Upper lobe of left lung (tissue), 6 donors: ENCODE measurements around the gene CD79B. TPM values are rescaled to one million over a fixed set of nuclear protein-coding genes. Genes with fewer than 3 reads are reported as not detected.

Experiments
- ATAC-seq, 2 donors: fragments of 200-7000 bp; cut with Tn5 transposase; one replicate each; pipeline ENCODE4 v1.9.1; 2022; ENCODE audit warnings: mild to moderate bottlenecking in 2 of 2, moderate library complexity in 2 of 2; ENCODE audit not compliant: low FRiP score in 2 of 2
- DNase-seq, 2 donors: peaks; one replicate each; pipeline ENCODE4 v3.0.0-alpha.2; 2019 to 2020
- H3K27ac ChIP-seq, 4 donors: fragments of 200-600 bp; sonication (generic); one replicate each; pipeline ENCODE4 v1.5.1; 2016 to 2019
- H3K27me3 ChIP-seq, 4 donors: fragments of 200-600 bp; sonication (generic); one replicate each; pipeline ENCODE4 v1.5.1; 2017 to 2019
- H3K36me3 ChIP-seq, 4 donors: fragments of 200-600 bp; sonication (generic); one replicate each; pipeline ENCODE4 v1.5.1; 2016 to 2019
- H3K4me1 ChIP-seq, 4 donors: fragments of 200-600 bp; sonication (generic); one replicate each; pipeline ENCODE4 v1.5.1; 2018 to 2019
- H3K4me3 ChIP-seq, 4 donors: fragments of 200-600 bp; sonication (generic); one replicate each; pipeline ENCODE4 v1.5.1; 2017 to 2019; ENCODE audit warnings: mild to moderate bottlenecking in 2 of 4, moderate library complexity in 1 of 4
- H3K9me3 ChIP-seq, 4 donors: fragments of 200-600 bp; sonication (generic); one replicate each; pipeline ENCODE4 v1.5.1; 2018 to 2019
- EP300 ChIP-seq, 4 donors: sonication (generic); formaldehyde crosslinking; IDR thresholded peaks; one replicate each; pipeline ENCODE4 v1.5.1; 2017; ENCODE audit warnings: antibody characterized with exemption in 4 of 4, control low read depth in 2 of 4
- POLR2A ChIP-seq, 4 donors: fragments of 450-650 bp; IDR thresholded peaks; one replicate each; pipeline ENCODE4 v1.5.1; 2016 to 2017; ENCODE audit warnings: antibody characterized with exemption in 4 of 4, mild to moderate bottlenecking in 2 of 4
- POLR2AphosphoS5 ChIP-seq, 2 donors: sonication (generic); formaldehyde crosslinking; IDR thresholded peaks; one replicate each; pipeline ENCODE4 v1.5.1; 2017; ENCODE audit warnings: antibody characterized with exemption in 2 of 2
- WGBS, 2 donors: methylation state at CpG; one replicate each; pipeline ENCODE4 v1.1.5; 2017 to 2018; 5-methylcytosine and 5-hydroxymethylcytosine counted together
- total RNA-seq, 6 donors: library from RNA; depleted of rRNA in 4 of 6; stranded (reverse); fragments of >200 nt in 4 of 6; gene quantifications; one replicate each; pipeline versions ENCODE4 v1.1.0 to v1.2.1, GENCODE V29; 2016 to 2021
- TF ChIP-seq, protein P1 (sequence below), 6 experiments: fragments of 450-650 bp in 4 of 6; fragments of 200-600 bp in 2 of 6; sonication (generic) in 2 of 6; IDR thresholded peaks; one replicate each; pipeline ENCODE4 v1.5.1; 2016 to 2019; ENCODE audit warnings: antibody characterized with exemption in 6 of 6
- donor health status: DM: no; HTN: no; CAD: no; lungs with moderate emphysema.
- donor health status: DM: no; HTN: yes; CAD: no; lungs with severe emphysema.

CD79B gene
- total RNA-seq, 6 donors from 2014 or later: 0.91 to 6.3 (median 2.6) TPM; not detected in 1

DNA sequence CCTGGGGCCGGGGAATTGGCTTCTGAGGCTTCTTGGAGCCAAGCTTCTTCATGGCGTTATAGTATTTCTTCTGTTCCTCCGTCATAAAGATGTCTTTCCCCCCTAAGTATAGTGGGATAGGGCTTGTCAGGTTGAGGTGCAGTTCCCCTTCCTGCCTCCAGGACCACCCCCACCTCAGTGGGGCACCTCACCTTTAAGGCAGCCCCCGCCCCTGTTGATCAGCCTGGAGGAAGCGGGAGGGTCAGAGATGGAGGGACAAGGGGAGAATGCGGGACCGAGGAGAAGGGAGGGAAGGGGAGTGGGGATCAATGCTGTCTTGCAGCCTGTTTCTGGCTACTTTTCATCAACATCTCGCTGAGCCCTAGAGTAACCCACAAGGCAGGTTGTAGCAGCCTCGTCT is 11.6 kb upstream of the CD79B start:
- no peaks in the 10 kb centered on the region for H3K27me3 ChIP-seq
- ATAC-seq (no peak), DNase-seq (no peak)
- H3K9me3 ChIP-seq: no peaks in the 10 kb centered on the region
- peaks cover 5 to 15% (median 10%) of the 10 kb centered on the region in 4 donors for H3K4me1 ChIP-seq
- 85 to 91% methylated on average over 6 to 9 of the region's 9 CpGs for WGBS, 2 donors
- no peak overlapping the region for H3K4me3 ChIP-seq
- H3K27ac ChIP-seq: no peak overlapping the region
- TF ChIP-seq, protein P1, sequence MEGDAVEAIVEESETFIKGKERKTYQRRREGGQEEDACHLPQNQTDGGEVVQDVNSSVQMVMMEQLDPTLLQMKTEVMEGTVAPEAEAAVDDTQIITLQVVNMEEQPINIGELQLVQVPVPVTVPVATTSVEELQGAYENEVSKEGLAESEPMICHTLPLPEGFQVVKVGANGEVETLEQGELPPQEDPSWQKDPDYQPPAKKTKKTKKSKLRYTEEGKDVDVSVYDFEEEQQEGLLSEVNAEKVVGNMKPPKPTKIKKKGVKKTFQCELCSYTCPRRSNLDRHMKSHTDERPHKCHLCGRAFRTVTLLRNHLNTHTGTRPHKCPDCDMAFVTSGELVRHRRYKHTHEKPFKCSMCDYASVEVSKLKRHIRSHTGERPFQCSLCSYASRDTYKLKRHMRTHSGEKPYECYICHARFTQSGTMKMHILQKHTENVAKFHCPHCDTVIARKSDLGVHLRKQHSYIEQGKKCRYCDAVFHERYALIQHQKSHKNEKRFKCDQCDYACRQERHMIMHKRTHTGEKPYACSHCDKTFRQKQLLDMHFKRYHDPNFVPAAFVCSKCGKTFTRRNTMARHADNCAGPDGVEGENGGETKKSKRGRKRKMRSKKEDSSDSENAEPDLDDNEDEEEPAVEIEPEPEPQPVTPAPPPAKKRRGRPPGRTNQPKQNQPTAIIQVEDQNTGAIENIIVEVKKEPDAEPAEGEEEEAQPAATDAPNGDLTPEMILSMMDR (IDR thresholded peaks at IDR 0.05): no peak
- TF ChIP-seq EP300 (IDR thresholded peaks at IDR 0.05): no peak
- TF ChIP-seq POLR2AphosphoS5 (IDR thresholded peaks at IDR 0.05): no peak
- no peaks in the 10 kb centered on the region for H3K36me3 ChIP-seq

GRCh38 chr17:63942309-63942985 is 10.3 kb upstream of the CD79B start:
- WGBS, 2 donors: 96 to 97% methylated on average over 12 to 21 of the region's 21 CpGs
- H3K36me3 ChIP-seq: no peaks in the 10 kb centered on the region

DNA sequence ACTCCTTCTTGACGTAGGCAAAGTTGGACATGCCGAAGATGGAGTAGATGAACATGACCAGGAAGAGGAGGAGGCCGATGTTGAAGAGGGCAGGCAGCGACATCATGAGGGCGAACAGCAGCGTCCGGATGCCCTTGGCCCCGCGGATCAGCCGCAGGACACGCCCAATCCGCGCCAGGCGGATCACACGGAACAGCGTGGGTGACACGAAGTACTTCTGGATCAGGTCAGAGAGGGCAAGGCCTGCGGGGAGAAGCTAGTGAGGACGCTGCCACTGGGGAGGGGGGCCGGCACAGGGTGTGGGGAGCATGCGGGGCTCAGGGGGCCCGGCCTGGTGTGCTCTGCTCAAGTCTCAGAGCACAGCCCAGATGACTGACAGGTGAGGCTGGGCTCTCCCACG is 9.6 kb upstream of the CD79B start:
- DNase-seq: no peak
- Histone ChIP-seq H3K9me3 (no peaks in the 10 kb centered on the region), H3K27ac (no peak overlapping the region), H3K27me3 (no peaks in the 10 kb centered on the region), H3K36me3 (no peaks in the 10 kb centered on the region), H3K4me1 (peaks cover 5 to 11% (median 9%) of the 10 kb centered on the region in 4 donors), H3K4me3 (no peak overlapping the region)
- ATAC-seq: no peak
- TF ChIP-seq EP300 (IDR thresholded peaks at IDR 0.05) (no peak), POLR2A (IDR thresholded peaks at IDR 0.05) (no peak), POLR2AphosphoS5 (IDR thresholded peaks at IDR 0.05) (no peak)
- TF ChIP-seq, protein P1 (IDR thresholded peaks at IDR 0.05): no peak
- 91 to 92% methylated on average over 16 to 23 of the region's 23 CpGs for WGBS, 2 donors

More at GRCh38 chr17:63942309-63942985, 10.3 kb upstream of the CD79B start:
- Histone ChIP-seq H3K4me1 (peaks cover 5 to 15% (median 10%) of the 10 kb centered on the region in 4 donors), H3K27ac (no peak overlapping the region), H3K4me3 (no peak overlapping the region), H3K9me3 (no peaks in the 10 kb centered on the region), H3K27me3 (no peaks in the 10 kb centered on the region)
- ATAC-seq (no peak), DNase-seq (no peak)
- TF ChIP-seq POLR2A (IDR thresholded peaks at IDR 0.05) (no peak), EP300 (IDR thresholded peaks at IDR 0.05) (no peak), POLR2AphosphoS5 (IDR thresholded peaks at IDR 0.05) (no peak)
- TF ChIP-seq, protein P1 (IDR thresholded peaks at IDR 0.05): no peak

DNA sequence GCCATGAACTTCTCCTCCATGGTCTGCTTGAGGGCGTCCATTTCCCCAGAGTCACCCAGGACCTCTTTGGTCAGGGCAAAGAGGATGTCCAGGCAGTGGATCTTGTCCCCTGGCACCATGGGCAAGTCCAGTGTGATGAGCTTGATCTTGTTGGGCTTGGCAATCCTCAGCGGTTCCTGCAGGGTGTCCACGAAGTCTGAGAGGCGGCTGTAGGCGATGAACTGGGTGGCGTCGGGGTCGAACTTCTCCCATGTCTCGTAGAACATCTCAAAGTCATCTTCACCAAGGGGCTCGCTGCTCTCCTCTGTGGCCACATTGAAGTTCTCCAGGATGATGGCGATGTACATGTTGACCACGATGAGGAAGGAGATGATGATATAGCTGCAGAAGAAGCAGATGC is 9.0 kb upstream of the CD79B start:
- Histone ChIP-seq H3K4me1 (peaks cover 1 to 5% (median 3%) of the 10 kb centered on the region in 4 donors), H3K27me3 (no peaks in the 10 kb centered on the region), H3K27ac (no peak overlapping the region), H3K9me3 (no peaks in the 10 kb centered on the region), H3K4me3 (no peak overlapping the region), H3K36me3 (no peaks in the 10 kb centered on the region)
- no peak for ATAC-seq
- DNase-seq: no peak
- TF ChIP-seq POLR2AphosphoS5 (IDR thresholded peaks at IDR 0.05) (no peak), EP300 (IDR thresholded peaks at IDR 0.05) (no peak), POLR2A (IDR thresholded peaks at IDR 0.05) (no peak)
- WGBS, 2 donors: 85 to 93% methylated on average over 4 to 12 of the region's 12 CpGs

- DNase-seq: no peak
- Histone ChIP-seq H3K9me3 (no peaks in the 10 kb centered on the region), H3K4me1 (no peaks in the 10 kb centered on the region), H3K36me3 (no peaks in the 10 kb centered on the region), H3K27me3 (no peaks in the 10 kb centered on the region), H3K4me3 (no peak overlapping the region), H3K27ac (no peak overlapping the region)
- ATAC-seq: no peak
- 93 to 96% methylated on average over 5 to 14 of the region's 14 CpGs for WGBS, 2 donors
- TF ChIP-seq POLR2A (IDR thresholded peaks at IDR 0.05) (no peak), POLR2AphosphoS5 (IDR thresholded peaks at IDR 0.05) (no peak), EP300 (IDR thresholded peaks at IDR 0.05) (no peak)
- TF ChIP-seq, protein P1 (IDR thresholded peaks at IDR 0.05): no peak
Measured at GRCh38 chr17:63940584-63940983, 8.5 kb upstream of the CD79B start.
